Panc1 (cell line): ENCODE data around the gene FAM184B. TPM values are rescaled to one million over a fixed set of nuclear protein-coding genes. Genes with fewer than 3 reads are reported as not detected.

Experiments
- ATAC-seq: fragments of 200-7000 bp; cut with Tn5 transposase; 2 replicates; pipeline ENCODE4 v1.9.1; 2020; ENCODE audit warnings: mild to moderate bottlenecking, moderate library complexity
- BruUV-seq: library from RNA; stranded (reverse); fragments of 400-500 nt; replicated peaks from 2 replicates; lab custom pipeline; 2021; lab: Mats Ljungman, UMichigan
- CTCF ChIA-PET: fragments of 300-600 bp; sonication (Branson Sonifier 250); formaldehyde crosslinking; loops from one replicate; lab custom pipeline; 2022; ENCODE audit warnings: antibody characterized with exemption; lab: Charles Lee
- POLR2A ChIA-PET: fragments of 300-600 bp; sonication (Branson Sonifier 250); formaldehyde crosslinking; loops from one replicate; lab custom pipeline; 2022; ENCODE audit warnings: antibody characterized with exemption; lab: Charles Lee
- DNase-seq: peaks from one replicate; pipeline ENCODE4 v3.0.0-alpha.2; 2010; ENCODE audit warnings: low read depth, low spot score
- H3K27ac ChIP-seq: 2 replicates; pipeline ENCODE4 v1.5.1; 2011; ENCODE audit warnings: mild to moderate bottlenecking, low read length, inconsistent platforms
- H3K27me3 ChIP-seq: fragments of 200-500 bp; sonication (Bioruptor generic); 2 replicates; pipeline ENCODE4 v1.6.0; 2014; ENCODE audit warnings: low read length, inconsistent platforms; ENCODE audit not compliant: control insufficient read depth, insufficient read depth
- H3K36me3 ChIP-seq: fragments of 200-500 bp; sonication (Bioruptor generic); 2 replicates; pipeline ENCODE4 v1.5.1; 2014; ENCODE audit warnings: inconsistent platforms, mild to moderate bottlenecking, low read length, moderate library complexity; ENCODE audit not compliant: control insufficient read depth, insufficient read depth
- H3K4me1 ChIP-seq: 2 replicates; pipeline ENCODE4 v1.5.1; 2011; ENCODE audit warnings: inconsistent platforms, mild to moderate bottlenecking, low read length, moderate library complexity; ENCODE audit not compliant: control insufficient read depth, insufficient read depth
- H3K4me3 ChIP-seq, 2 experiments: 2 replicates each; pipeline ENCODE4 v1.5.1; 2011 to 2012; ENCODE audit warnings: low read depth in 2 of 2, low read length in 2 of 2, mild to moderate bottlenecking in 2 of 2, inconsistent platforms in 1 of 2, moderate library complexity in 1 of 2
- H3K9me3 ChIP-seq: fragments of 200-500 bp; sonication (Bioruptor generic); 2 replicates; pipeline ENCODE4 v1.5.1; 2014; ENCODE audit warnings: low read depth, mild to moderate bottlenecking, inconsistent platforms, low read length, moderate library complexity; ENCODE audit not compliant: control insufficient read depth, insufficient read depth
- CTCF ChIP-seq: fragments of 450-650 bp; IDR thresholded peaks from 2 replicates; pipeline ENCODE4 v1.5.1; 2017; ENCODE audit warnings: mild to moderate bottlenecking
- POLR2AphosphoS5 ChIP-seq: IDR thresholded peaks from 2 replicates; pipeline ENCODE4 v1.6.1; 2012; ENCODE audit warnings: mild to moderate bottlenecking, low read depth, low read length, moderate library complexity
- REST ChIP-seq, 2 experiments: IDR thresholded peaks; 2 replicates each; pipeline ENCODE4 v1.6.1; 2011 to 2012; ENCODE audit warnings: low read depth in 2 of 2, control low read depth in 1 of 2, low read length in 1 of 2, mild to moderate bottlenecking in 1 of 2, moderate library complexity in 1 of 2; ENCODE audit not compliant: insufficient read depth in 1 of 2
- SIN3A ChIP-seq: IDR thresholded peaks from 2 replicates; pipeline ENCODE4 v1.6.1; 2012; ENCODE audit warnings: low read depth, mild to moderate bottlenecking, low read length, moderate library complexity, borderline replicate concordance; ENCODE audit not compliant: insufficient read depth
- TCF7L2 ChIP-seq: IDR thresholded peaks from 2 replicates; pipeline ENCODE4 v1.6.1; 2011; ENCODE audit warnings: mild to moderate bottlenecking, low read depth, low read length, inconsistent platforms
- in situ Hi-C: cut with HindIII; loops from 2 replicates; pipeline ENCODE4 v1.10.0; 2016; ENCODE audit warnings: low sequenced_read_pairs, low pct_unique_long_range_greater_than_20kb
- intact Hi-C: fragments of 100-400 bp; cut with micrococcal nuclease; formaldehyde crosslinking; loops from one replicate; pipeline ENCODE4 v1.10.0; 2022; ENCODE audit not compliant: unreplicated experiment
- total RNA-seq: library from RNA; stranded (reverse); gene quantifications from one replicate; pipeline ENCODE4 v1.2.1, GENCODE V29; 2021; ENCODE audit not compliant: unreplicated experiment

The FAM184B gene
- total RNA-seq, 1 experiment from 2014 or later: 0.03 TPM

GRCh38 chr4:17667653-17668201 is 113.7 kb downstream of the FAM184B start:
- intact Hi-C loops: no loop called here
- no peaks in the 10 kb centered on the region for H3K9me3 ChIP-seq

GRCh38 chr4:17667253-17667652 is 114.2 kb downstream of the FAM184B start:
- in situ Hi-C loops: no loop called here
- TF ChIP-seq SIN3A: no peak
- TF ChIP-seq POLR2AphosphoS5: no peak
- no peak for TF ChIP-seq TCF7L2
- TF ChIP-seq CTCF: no peak
- TF ChIP-seq REST (IDR thresholded peaks at IDR 0.05; ENCODE audit: insufficient read depth in 1 of 2, low read depth in 2 of 2, low read length in 1 of 2): no peak
- ChIA-PET CTCF (no interaction called here), POLR2A (no interaction called here)
- no peak overlapping the region for H3K4me3 ChIP-seq
- DNase-seq: no peak
- no peak for ATAC-seq
- H3K27me3 ChIP-seq: no peaks in the 10 kb centered on the region
- H3K36me3 ChIP-seq: no peaks in the 10 kb centered on the region
- intact Hi-C loops: no loop called here
- BruUV-seq: no TSS peak
- no peak overlapping the region for H3K27ac ChIP-seq
- H3K9me3 ChIP-seq: no peaks in the 10 kb centered on the region
- H3K4me1 ChIP-seq: no peaks in the 10 kb centered on the region

More at GRCh38 chr4:17667653-17668201, 113.7 kb downstream of the FAM184B start:
- POLR2A ChIA-PET: no interaction called here
- H3K27ac ChIP-seq: no peak overlapping the region
- in situ Hi-C loops: no loop called here
- ATAC-seq (no peak), DNase-seq (no peak)
- no peak for TF ChIP-seq CTCF
- no peak for TF ChIP-seq SIN3A
- no peak for TF ChIP-seq REST (IDR thresholded peaks at IDR 0.05; ENCODE audit: insufficient read depth in 1 of 2, low read depth in 2 of 2, low read length in 1 of 2)
- no peak for TF ChIP-seq POLR2AphosphoS5
- TF ChIP-seq TCF7L2: no peak
- no TSS peak for BruUV-seq
- CTCF ChIA-PET: no interaction called here
- H3K4me1 ChIP-seq: no peaks in the 10 kb centered on the region
- H3K36me3 ChIP-seq: no peaks in the 10 kb centered on the region
- no peaks in the 10 kb centered on the region for H3K27me3 ChIP-seq
- H3K4me3 ChIP-seq: no peak overlapping the region
